Cardiac muscle cell (in vitro differentiated cells and primary cell): ENCODE results near the gene CLN5. TPM values are rescaled to one million over a fixed set of nuclear protein-coding genes. Genes with fewer than 3 reads are reported as not detected.

Source experiments
- DNase-seq, 2 donors: peaks; one replicate each; pipeline versions ENCODE4 v3.0.0 to v3.0.0-alpha.2; 2010 to 2017; ENCODE audit warnings: low read depth in 1 of 2, low spot score in 1 of 2
- H3K27ac ChIP-seq: fragments of 200-600 bp; sonication (generic); 2 replicates; pipeline ENCODE4 v1.5.1; 2016
- H3K27me3 ChIP-seq: fragments of 200-600 bp; sonication (generic); 2 replicates; pipeline ENCODE4 v1.6.0; 2016; ENCODE audit warnings: control low read depth
- H3K36me3 ChIP-seq: fragments of 200-600 bp; sonication (generic); 2 replicates; pipeline ENCODE4 v1.5.1; 2016; ENCODE audit warnings: control low read depth
- H3K4me1 ChIP-seq: fragments of 200-600 bp; sonication (generic); 2 replicates; pipeline ENCODE4 v1.8.1; 2017; ENCODE audit warnings: low read depth, mild to moderate bottlenecking, mixed run types
- H3K4me3 ChIP-seq: fragments of 200-600 bp; sonication (generic); 2 replicates; pipeline ENCODE4 v1.5.1; 2016; ENCODE audit warnings: mild to moderate bottlenecking
- H3K9me3 ChIP-seq: fragments of 200-600 bp; sonication (generic); 2 replicates; pipeline ENCODE4 v1.5.1; 2017; ENCODE audit warnings: low read depth, mild to moderate bottlenecking, control low read depth
- polyA plus RNA-seq: library from polyadenylated mRNA; unstranded; fragments of >200 nt; fragmentation: Nextera tagmentation; extraction: Ambion mirVana; gene quantifications from 2 replicates; pipeline ENCODE4 v1.2.1, GENCODE V29; 2016
- total RNA-seq: library from RNA; depleted of rRNA; stranded (reverse); fragments of >200 nt; gene quantifications from 2 replicates; pipeline ENCODE4 v1.2.3, GENCODE V29; 2016
- TF ChIP-seq, protein P1 (sequence below): IDR thresholded peaks from 2 replicates; pipeline ENCODE4 v1.5.1; 2012; ENCODE audit warnings: low read depth, mild to moderate bottlenecking, low read length

Gene CLN5
- total and polyA plus RNA-seq, 2 experiments from 2014 or later: 11.1 to 22.9 TPM

GRCh38 chr13:76976929-76977328 is 15.0 kb upstream of the CLN5 start:
- H3K27me3 ChIP-seq: peaks cover 22% of the 10 kb centered on the region
- H3K27ac ChIP-seq: no peak overlapping the region
- H3K9me3 ChIP-seq: no peaks in the 10 kb centered on the region
- no peaks in the 10 kb centered on the region for H3K4me1 ChIP-seq
- H3K4me3 ChIP-seq: no peak overlapping the region
- TF ChIP-seq, protein P1, sequence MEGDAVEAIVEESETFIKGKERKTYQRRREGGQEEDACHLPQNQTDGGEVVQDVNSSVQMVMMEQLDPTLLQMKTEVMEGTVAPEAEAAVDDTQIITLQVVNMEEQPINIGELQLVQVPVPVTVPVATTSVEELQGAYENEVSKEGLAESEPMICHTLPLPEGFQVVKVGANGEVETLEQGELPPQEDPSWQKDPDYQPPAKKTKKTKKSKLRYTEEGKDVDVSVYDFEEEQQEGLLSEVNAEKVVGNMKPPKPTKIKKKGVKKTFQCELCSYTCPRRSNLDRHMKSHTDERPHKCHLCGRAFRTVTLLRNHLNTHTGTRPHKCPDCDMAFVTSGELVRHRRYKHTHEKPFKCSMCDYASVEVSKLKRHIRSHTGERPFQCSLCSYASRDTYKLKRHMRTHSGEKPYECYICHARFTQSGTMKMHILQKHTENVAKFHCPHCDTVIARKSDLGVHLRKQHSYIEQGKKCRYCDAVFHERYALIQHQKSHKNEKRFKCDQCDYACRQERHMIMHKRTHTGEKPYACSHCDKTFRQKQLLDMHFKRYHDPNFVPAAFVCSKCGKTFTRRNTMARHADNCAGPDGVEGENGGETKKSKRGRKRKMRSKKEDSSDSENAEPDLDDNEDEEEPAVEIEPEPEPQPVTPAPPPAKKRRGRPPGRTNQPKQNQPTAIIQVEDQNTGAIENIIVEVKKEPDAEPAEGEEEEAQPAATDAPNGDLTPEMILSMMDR: no peak
- H3K36me3 ChIP-seq: no peaks in the 10 kb centered on the region
- no peak for DNase-seq

GRCh38 chr13:76980075-76980718 is 11.7 kb upstream of the CLN5 start:
- H3K9me3 ChIP-seq: no peaks in the 10 kb centered on the region
- H3K27me3 ChIP-seq: peaks cover 28% of the 10 kb centered on the region
- no peak overlapping the region for H3K27ac ChIP-seq
- H3K36me3 ChIP-seq: no peaks in the 10 kb centered on the region
- H3K4me3 ChIP-seq: peak overlapping the region; percentile 3
- TF ChIP-seq, protein P1: peak; percentile 97
- H3K4me1 ChIP-seq: no peaks in the 10 kb centered on the region
- peak; percentile 64 to 86 for DNase-seq

DNA sequence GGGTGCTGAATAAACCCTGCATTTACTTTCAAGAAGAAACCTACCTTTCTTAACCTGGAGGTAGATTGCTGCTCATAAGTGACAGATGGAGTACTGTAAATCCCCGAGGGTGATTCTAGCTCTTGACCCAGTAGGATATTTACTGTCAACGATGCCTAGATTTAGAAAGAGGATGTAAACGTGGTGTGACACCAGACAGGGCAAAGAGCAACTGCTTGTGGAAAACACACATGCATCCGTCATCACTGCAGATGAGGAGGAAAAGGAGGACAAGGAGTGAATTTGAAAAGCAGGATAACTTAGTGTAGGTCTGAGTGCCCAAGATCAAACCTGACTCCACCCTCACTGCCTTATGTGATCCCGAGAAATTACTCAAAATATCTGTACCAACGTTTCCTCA is 9.8 kb upstream of the CLN5 start:
- H3K36me3 ChIP-seq: no peaks in the 10 kb centered on the region
- no peaks in the 10 kb centered on the region for H3K9me3 ChIP-seq
- peaks cover 37% of the 10 kb centered on the region for H3K27me3 ChIP-seq
- no peaks in the 10 kb centered on the region for H3K4me1 ChIP-seq
- TF ChIP-seq, protein P1: no peak
- no peak overlapping the region for H3K27ac ChIP-seq
- DNase-seq: no peak
- H3K4me3 ChIP-seq: no peak overlapping the region

GRCh38 chr13:76983676-76984075 is 8.2 kb upstream of the CLN5 start:
- TF ChIP-seq, protein P1: no peak

DNA sequence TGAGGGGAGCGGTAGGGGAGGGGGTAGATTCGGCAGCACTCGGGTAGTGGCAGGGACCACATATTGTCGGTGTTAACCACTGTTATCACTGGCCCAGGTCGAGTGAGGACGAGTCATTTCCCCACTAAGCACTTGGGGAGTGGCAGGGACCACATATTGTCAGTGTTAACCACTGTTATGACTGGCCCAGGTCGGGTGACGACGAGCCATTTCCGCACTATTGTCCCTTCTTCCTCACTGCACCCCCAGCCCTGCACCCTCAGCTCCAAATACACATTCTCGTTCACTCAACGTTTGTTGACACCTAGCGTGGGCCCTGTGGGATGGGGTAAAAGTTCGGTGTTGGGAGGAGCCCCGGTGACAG is 467 bp upstream of the CLN5 start:
- Histone ChIP-seq H3K27ac (peak overlapping the region; percentile 89), H3K9me3 (no peaks in the 10 kb centered on the region), H3K4me3 (peak overlapping the region; percentile 68), H3K36me3 (no peaks in the 10 kb centered on the region), H3K27me3 (no peaks in the 10 kb centered on the region), H3K4me1 (peaks cover 5% of the 10 kb centered on the region)
- TF ChIP-seq, protein P1: no peak
- no peak for DNase-seq

More at GRCh38 chr13:76983676-76984075, 8.2 kb upstream of the CLN5 start:
- no peak for DNase-seq
- Histone ChIP-seq H3K4me3 (no peak overlapping the region), H3K27ac (no peak overlapping the region), H3K4me1 (no peaks in the 10 kb centered on the region), H3K9me3 (no peaks in the 10 kb centered on the region), H3K27me3 (peaks cover 37% of the 10 kb centered on the region), H3K36me3 (no peaks in the 10 kb centered on the region)
